ENCODE results near the gene IQSEC1. TPM values are rescaled to one million over a fixed set of nuclear protein-coding genes. Genes with fewer than 3 reads are reported as not detected.

Gene IQSEC1
- total RNA-seq, 2 donors from 2014 or later, result 31.2 to 53.5 TPM

DNA sequence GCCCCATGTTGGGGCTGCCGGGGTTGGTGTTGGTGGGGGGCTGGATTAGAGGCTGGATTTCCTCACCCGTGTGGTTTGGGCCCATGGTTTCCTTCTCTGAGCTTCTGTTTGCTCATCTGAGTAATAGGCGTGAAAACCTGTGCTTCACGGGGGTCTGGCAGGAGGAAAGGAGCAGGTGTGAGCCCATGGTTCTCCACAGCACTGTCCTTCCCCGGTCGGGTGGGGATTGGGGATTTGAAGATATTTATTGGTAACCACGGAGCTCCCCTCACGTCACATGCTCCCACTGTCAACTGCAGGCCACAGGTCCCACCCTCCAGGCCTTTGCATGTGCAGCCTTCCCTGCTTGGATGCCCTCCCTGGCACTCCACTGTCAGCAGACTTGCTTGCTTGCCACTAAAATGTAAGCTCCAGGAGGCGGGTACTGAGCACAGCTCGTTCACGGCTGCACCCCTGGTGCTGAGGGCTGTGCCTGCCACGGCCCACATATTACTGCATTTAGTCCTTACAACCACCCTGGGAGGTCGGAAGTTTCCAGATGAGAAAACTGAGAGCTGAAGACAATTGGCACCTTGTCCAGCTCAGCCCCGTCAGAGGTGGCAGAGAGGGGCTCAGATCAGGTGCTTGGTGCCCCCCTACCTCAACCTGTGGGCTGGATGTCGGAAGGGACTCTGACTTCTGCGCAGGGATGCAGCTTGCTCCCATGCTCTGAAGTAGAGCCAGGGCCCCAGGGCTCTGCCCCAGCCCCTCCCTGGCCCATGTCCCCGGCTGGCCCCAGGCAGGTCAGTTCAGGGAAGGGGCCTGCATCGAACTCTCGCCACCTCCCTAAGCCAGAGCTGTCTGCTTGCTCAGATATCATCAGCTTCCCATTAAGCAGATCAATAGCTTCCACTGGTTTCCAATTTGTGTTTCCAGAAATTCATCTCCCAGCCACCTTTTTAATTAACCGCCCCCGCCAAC lies 29.4 kb upstream of the IQSEC1 start:
- no peaks in the 10 kb centered on the region for H3K9me3 Mint-ChIP-seq
- H3K36me3 Mint-ChIP-seq (ENCODE audit: insufficient read depth in 2 of 2), result no peaks in the 10 kb centered on the region
- DNase-seq (no peak), ATAC-seq (replicated peaks in 1 of 2) (no peak)
- no peak overlapping the region for H3K4me3 Mint-ChIP-seq
- H3K4me1 Mint-ChIP-seq (ENCODE audit: low read depth), result no peaks in the 10 kb centered on the region
- no peaks in the 10 kb centered on the region for H3K27me3 Mint-ChIP-seq (ENCODE audit: low read depth)
- H3K27ac Mint-ChIP-seq, result no peak overlapping the region

DNA sequence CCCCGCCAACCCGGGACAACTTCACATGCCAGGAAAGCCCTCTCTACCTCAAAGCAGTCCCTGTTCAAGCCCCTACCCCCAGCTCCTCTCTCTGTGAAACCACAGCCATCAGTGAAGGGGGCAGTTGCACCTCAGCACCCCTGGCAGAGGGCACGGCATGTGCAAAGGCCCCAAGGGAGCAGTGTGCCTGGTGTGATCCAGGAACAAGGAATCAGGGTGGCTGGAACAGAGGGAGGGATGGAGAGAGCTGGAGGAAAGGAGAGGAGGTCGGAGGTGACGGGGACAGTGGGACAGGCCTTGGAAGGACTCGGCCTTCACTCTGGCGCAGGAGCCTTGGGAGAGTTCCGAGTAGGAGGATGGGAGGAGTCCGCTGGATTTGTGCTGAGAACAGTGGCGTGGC lies 26.5 kb upstream of the IQSEC1 start:
- ATAC-seq (replicated peaks in 1 of 2) (no peak), DNase-seq (no peak)
- no peak overlapping the region for H3K27ac Mint-ChIP-seq
- no peaks in the 10 kb centered on the region for H3K9me3 Mint-ChIP-seq
- H3K4me1 Mint-ChIP-seq (ENCODE audit: low read depth), result no peaks in the 10 kb centered on the region
- H3K4me3 Mint-ChIP-seq, result no peak overlapping the region
- no peaks in the 10 kb centered on the region for H3K36me3 Mint-ChIP-seq (ENCODE audit: insufficient read depth in 2 of 2)
- peaks cover 12% of the 10 kb centered on the region for H3K27me3 Mint-ChIP-seq (ENCODE audit: low read depth)

DNA sequence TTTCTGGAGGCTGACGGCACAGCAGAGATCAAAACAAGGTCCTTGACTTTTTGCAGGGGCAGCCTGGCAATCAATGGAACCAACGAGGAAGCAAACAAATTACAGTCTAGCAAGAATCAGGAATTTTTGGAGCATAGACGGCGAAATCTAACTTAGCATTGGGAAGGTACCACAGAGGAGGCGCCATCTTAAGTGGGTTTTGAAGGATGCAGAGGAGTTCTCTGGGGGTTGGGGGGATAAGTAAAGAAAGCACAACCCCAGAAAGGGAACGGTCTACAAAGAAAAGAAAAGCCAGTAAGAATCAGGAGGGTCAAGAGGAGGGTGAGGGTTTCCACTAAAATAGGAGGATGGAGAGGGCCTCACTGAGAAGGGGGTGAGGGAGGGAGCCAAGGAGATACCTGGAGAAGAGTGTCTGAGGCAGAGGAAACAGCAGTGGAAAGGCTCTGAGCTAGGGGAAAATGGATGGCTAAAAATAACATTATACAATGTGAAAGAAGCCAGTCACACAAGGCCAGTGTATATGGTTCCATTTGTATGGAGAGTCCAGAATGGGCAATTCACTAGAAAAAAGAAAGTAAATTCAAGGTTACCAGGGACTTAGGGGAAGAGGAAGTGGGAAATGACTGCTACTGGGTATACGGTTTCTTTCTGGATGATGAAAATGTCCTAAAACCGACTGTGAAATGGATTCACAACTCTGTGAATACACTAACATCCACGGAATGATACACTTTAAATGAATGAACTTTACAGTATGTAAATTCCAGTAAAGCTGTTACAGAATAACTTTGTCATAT lies 25.2 kb upstream of the IQSEC1 start:
- ATAC-seq (replicated peaks in 1 of 2) (no peak), DNase-seq (no peak)
- H3K27ac Mint-ChIP-seq, result no peak overlapping the region
- no peak overlapping the region for H3K4me3 Mint-ChIP-seq
- no peaks in the 10 kb centered on the region for H3K36me3 Mint-ChIP-seq (ENCODE audit: insufficient read depth in 2 of 2)
- no peaks in the 10 kb centered on the region for H3K4me1 Mint-ChIP-seq (ENCODE audit: low read depth)
- H3K9me3 Mint-ChIP-seq, result no peaks in the 10 kb centered on the region
- peaks cover 15% of the 10 kb centered on the region for H3K27me3 Mint-ChIP-seq (ENCODE audit: low read depth)

DNA sequence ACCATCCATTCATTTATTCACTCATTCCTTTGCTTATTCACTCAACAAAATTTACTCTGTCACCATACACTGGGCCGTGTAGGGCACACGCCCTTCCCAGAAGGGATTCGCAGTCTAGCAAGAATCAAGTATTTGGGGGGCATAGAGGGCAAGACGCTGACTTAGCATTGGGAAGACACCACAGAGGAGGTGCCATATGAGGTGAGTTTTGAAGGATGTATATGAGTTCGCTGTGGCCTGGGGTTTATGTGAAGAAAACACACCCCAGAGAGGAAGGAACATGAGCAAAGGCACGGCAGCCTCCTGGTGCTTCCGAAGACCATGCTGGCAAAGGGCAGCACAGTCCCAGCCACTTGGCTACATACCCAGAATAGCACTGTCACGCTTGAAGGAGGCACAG lies 23.1 kb upstream of the IQSEC1 start:
- no peaks in the 10 kb centered on the region for H3K36me3 Mint-ChIP-seq (ENCODE audit: insufficient read depth in 2 of 2)
- H3K27me3 Mint-ChIP-seq (ENCODE audit: low read depth), result peaks cover 15% of the 10 kb centered on the region
- DNase-seq (no peak), ATAC-seq (replicated peaks in 1 of 2) (no peak)
- H3K4me1 Mint-ChIP-seq (ENCODE audit: low read depth), result peaks cover 5% of the 10 kb centered on the region
- H3K27ac Mint-ChIP-seq, result no peak overlapping the region
- H3K9me3 Mint-ChIP-seq, result no peaks in the 10 kb centered on the region
- no peak overlapping the region for H3K4me3 Mint-ChIP-seq

DNA sequence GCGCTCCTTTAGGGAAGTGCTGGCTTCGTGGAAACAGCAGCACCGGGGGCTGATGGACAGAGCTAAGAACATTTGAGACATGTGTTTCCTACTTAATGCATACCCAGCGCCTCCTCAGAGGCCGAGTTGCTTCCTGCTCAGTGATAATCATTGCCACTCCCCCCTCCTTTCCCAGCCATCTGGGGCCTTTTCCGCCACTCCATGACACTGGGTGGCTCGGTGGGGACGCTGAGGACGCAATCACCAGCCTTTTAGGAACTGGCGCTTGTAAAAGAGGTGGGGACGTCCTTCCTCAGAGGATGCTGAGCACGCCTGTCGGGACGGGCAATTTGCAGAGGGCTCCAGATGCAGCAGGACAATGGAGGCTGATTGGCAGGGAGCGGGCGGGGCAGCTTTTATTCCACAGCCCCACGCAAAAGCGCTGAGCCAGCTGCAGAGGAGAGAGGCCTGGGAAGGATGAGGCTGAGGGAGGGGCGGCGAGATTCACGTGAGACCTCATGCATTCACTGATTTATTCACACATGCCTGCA lies 22.2 kb upstream of the IQSEC1 start:
- H3K4me3 Mint-ChIP-seq, result no peak overlapping the region
- no peaks in the 10 kb centered on the region for H3K36me3 Mint-ChIP-seq (ENCODE audit: insufficient read depth in 2 of 2)
- DNase-seq (no peak), ATAC-seq (replicated peaks in 1 of 2) (no peak)
- no peak overlapping the region for H3K27ac Mint-ChIP-seq
- peaks cover 15% of the 10 kb centered on the region for H3K27me3 Mint-ChIP-seq (ENCODE audit: low read depth)
- peaks cover 5% of the 10 kb centered on the region for H3K4me1 Mint-ChIP-seq (ENCODE audit: low read depth)
- H3K9me3 Mint-ChIP-seq, result no peaks in the 10 kb centered on the region

DNA sequence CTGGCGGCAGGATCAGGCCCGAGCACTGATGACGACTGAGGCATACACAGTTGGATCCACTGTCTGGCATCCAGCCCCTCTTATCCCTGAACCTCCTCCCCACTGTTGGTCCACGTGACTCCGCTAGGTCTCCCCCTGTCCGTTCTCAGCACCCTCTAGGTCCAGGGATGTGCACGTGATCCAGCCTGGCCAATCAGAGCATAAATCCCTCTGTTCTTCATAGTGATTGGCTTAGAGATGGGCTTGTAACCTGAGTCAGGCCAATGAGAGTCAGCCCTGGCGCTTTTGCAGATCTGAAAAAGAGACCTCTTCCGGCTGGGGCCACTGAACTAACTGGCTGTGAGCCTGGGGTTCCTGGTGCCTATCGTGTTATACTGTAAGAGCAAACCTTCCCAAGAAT lies 20.5 kb upstream of the IQSEC1 start:
- H3K27ac Mint-ChIP-seq, result no peak overlapping the region
- peaks cover 5% of the 10 kb centered on the region for H3K4me1 Mint-ChIP-seq (ENCODE audit: low read depth)
- DNase-seq (no peak), ATAC-seq (replicated peaks in 1 of 2) (no peak)
- H3K27me3 Mint-ChIP-seq (ENCODE audit: low read depth), result peaks cover 15% of the 10 kb centered on the region
- H3K9me3 Mint-ChIP-seq, result no peaks in the 10 kb centered on the region
- no peak overlapping the region for H3K4me3 Mint-ChIP-seq
- no peaks in the 10 kb centered on the region for H3K36me3 Mint-ChIP-seq (ENCODE audit: insufficient read depth in 2 of 2)

DNA sequence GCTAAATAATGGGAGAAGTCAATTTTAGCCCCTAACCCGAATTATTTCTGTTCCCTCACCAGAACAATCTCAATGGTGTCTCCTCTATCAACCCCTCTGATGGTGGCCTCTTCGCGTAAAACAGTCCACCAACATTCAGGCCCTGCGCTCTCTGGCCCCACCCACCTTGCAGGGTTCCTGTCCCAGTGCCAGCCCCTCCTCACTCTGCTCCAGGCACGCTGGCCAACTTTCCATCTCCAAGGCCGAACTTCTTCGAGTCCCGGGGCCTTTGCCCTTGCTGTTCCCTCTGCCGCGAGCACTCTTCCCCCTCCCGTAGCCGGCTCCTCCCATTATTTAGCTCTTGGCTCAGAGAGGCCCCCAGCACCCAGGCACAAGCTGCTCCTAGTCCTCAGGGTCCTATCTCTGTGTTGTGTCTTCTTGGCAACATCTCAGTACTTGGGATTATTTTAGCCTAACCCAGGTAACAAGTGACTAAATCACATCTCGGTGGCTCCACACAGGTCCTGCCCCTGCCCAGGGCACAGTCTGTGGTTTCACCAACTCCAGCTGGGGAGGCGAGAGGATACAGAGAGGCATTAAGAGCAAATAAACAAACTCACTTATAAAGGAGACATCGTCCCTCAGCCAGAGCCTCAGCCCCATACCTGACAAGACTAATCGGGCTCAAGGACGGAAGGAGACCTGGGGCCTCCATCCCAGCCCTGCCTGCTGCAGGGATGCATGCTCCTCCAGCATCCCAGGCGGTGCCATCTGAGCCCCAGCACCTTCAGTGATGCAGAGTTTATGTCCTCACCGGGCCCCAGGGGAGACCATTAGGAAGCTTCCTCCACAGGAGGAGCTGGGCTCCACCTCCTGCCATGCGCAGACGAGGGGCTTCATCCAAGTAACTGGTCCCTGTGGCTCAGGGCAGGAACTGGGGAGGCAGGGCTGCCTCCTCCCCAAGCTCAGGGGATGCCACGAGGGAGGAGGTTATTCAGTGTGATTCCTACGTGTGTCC lies 19.7 kb upstream of the IQSEC1 start:
- H3K36me3 Mint-ChIP-seq (ENCODE audit: insufficient read depth in 2 of 2), result no peaks in the 10 kb centered on the region
- peaks cover 5% of the 10 kb centered on the region for H3K4me1 Mint-ChIP-seq (ENCODE audit: low read depth)
- DNase-seq (no peak), ATAC-seq (replicated peaks in 1 of 2) (no peak)
- H3K27me3 Mint-ChIP-seq (ENCODE audit: low read depth), result peaks cover 15% of the 10 kb centered on the region
- H3K9me3 Mint-ChIP-seq, result no peaks in the 10 kb centered on the region
- H3K4me3 Mint-ChIP-seq, result no peak overlapping the region
- no peak overlapping the region for H3K27ac Mint-ChIP-seq

DNA sequence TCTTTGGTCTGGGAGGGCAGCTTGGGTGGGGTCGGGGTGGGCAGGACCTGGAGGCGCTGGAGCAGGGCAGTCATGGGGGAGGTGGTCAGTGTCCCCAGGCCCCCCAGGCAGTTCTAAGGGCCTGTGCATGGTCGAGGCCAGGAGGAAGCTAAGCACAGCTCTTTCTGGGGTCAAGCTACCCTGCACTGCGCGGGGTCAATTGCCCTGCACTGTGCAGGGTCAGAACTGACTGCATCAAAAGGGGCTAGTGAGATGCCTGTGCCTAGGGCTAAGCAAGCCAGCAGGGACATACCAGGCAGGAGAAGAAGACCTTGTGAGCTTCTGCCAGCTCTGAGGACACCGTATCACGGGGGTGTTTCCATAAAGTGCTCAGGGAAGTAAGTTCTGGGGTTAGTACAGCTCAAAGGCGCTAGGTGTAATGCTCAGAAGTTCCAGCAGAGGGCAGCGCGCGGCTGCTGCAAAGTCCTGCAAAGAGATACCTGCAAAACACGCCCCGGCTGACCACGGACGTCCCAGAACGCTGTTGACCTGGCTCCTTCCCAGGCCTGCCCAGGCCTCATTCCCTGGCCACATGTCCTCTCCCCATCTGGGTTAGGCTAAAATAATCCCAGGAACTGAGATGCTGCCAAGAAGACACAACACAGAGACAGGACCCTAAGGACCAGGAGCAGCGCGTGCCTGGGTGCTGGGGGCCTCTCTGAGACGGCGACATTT lies 18.8 kb upstream of the IQSEC1 start:
- no peak overlapping the region for H3K4me3 Mint-ChIP-seq
- H3K9me3 Mint-ChIP-seq, result no peaks in the 10 kb centered on the region
- H3K36me3 Mint-ChIP-seq (ENCODE audit: insufficient read depth in 2 of 2), result no peaks in the 10 kb centered on the region
- peaks cover 8% of the 10 kb centered on the region for H3K4me1 Mint-ChIP-seq (ENCODE audit: low read depth)
- peak; percentile 76 to 85 for DNase-seq
- no peak overlapping the region for H3K27ac Mint-ChIP-seq
- peak; percentile 86 for ATAC-seq (replicated peaks in 1 of 2)
- peaks cover 15% of the 10 kb centered on the region for H3K27me3 Mint-ChIP-seq (ENCODE audit: low read depth)

DNA sequence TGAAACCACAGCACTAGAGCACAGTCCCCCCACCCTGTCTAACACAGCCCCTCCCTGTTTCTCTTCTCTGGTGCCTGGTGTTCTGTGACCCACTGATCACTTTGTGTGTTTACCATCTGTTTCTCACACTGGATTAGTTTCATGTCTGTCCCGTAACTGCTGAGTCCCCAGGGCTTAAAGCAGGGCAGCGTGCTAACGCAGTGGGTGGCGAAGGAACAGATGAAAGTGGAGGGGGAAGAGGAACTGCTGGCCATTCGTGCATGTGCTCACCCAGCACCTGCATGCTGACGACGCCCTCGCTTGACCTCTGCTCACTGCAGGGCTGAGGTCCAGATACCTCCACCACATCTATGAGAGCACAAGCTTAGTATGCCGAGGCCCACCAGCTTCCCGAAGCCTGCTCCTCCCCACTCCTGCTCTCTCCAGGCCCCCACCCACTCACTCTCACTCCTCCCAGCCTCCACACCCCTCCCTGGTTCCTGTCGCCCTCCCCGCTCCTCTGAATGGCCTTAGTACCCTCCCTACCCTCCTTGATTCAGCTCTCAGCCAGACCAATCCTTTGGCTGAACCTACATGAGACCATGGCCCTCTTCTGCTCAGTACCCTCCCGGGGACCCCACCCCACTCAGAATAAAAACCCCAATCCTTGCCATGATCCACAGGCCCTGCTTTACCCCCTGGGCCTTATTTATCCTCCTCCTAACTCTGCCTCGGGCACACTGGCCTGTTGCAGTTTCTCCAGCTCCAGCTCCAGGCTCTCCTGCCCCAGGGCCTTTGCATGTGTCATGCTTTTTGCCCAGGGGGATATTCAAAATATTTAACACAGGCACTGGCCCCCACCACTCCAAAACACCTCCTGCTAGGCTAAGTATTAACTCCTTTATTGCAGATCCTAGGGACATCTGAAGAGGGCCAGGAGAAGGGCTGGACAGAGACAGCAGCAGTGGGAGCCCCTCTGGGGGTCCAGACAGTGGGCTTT lies 15.1 kb upstream of the IQSEC1 start:
- H3K4me1 Mint-ChIP-seq (ENCODE audit: low read depth), result peaks cover 11% of the 10 kb centered on the region
- no peaks in the 10 kb centered on the region for H3K9me3 Mint-ChIP-seq

DNA sequence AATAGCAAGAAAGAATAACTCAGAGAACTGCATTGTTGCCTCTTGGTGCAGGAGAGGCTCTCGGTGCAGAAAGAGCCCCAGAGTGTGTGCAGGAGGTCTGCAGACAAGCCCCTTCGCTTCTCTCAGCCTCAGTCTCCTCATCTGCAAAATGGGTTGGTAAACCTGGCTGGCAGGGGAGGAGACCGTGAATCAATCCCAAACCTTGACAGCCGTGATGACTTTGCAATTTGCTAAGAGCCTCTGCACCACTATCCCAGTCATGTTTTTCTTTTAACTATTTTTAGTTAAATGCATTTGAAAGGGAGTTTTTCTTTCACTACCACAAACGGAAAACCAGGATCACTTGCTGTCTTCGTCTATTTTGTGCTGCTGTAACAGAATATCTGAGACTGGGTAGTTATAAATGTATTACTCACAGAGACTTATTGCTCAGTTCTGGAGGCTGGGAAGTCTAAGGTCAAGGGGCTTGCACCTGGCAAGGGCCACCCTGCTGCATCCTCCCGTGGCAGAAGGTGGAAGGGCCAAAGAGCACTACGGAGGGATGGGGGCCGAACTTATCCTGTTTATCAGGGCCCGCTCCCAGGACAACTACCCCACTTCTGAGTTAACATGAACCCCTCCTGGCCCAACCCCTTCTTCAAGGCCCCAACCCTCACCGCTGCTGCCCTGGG lies 14.2 kb upstream of the IQSEC1 start:
- Mint-ChIP-seq H3K36me3 (ENCODE audit: insufficient read depth in 2 of 2) (no peaks in the 10 kb centered on the region), H3K9me3 (no peaks in the 10 kb centered on the region), H3K27ac (no peak overlapping the region), H3K4me1 (ENCODE audit: low read depth) (peaks cover 10% of the 10 kb centered on the region), H3K4me3 (no peak overlapping the region), H3K27me3 (ENCODE audit: low read depth) (no peaks in the 10 kb centered on the region)
- DNase-seq (no peak), ATAC-seq (replicated peaks in 1 of 2) (no peak)

More for the DNA sequence above, 15.1 kb upstream of the IQSEC1 start:
- DNase-seq, result no peak
- Mint-ChIP-seq H3K36me3 (ENCODE audit: insufficient read depth in 2 of 2) (no peaks in the 10 kb centered on the region), H3K27ac (no peak overlapping the region), H3K27me3 (ENCODE audit: low read depth) (no peaks in the 10 kb centered on the region), H3K4me3 (no peak overlapping the region)
- ATAC-seq (replicated peaks in 1 of 2), result no peak

DNA sequence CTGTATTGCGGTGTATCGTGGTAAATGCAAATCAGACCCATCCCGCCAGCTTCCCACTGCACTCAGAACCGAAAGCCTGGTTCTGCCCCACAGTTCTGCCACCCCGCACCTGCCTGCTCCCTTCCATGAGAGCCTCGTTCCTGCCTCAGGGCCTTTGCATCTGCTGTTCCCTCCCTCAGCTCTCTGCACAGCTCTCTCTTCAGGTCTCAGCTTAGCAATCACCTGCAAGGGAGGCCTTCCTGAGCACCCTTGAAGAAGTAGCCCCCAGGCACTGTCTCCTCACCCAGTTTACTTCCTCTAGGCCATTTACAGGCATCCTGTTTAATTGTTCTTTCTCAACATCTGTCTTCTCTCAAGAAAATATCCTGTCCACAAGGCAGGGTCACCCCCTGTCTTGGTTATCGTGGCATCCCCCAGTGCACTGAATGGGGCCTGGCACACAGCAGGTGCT lies 13.3 kb upstream of the IQSEC1 start:
- ATAC-seq (replicated peaks in 1 of 2), result no peak
- no peaks in the 10 kb centered on the region for H3K9me3 Mint-ChIP-seq
- no peaks in the 10 kb centered on the region for H3K36me3 Mint-ChIP-seq (ENCODE audit: insufficient read depth in 2 of 2)
- no peak overlapping the region for H3K4me3 Mint-ChIP-seq
- no peaks in the 10 kb centered on the region for H3K27me3 Mint-ChIP-seq (ENCODE audit: low read depth)
- no peak for DNase-seq
- peaks cover 6% of the 10 kb centered on the region for H3K4me1 Mint-ChIP-seq (ENCODE audit: low read depth)
- H3K27ac Mint-ChIP-seq, result no peak overlapping the region

Data from activated T-cell treated with anti-CD3 and anti-CD28 coated beads, Interleukin-2, amount 50 U/mL, for 72 hours (primary cell).